ENCODE measurements around the gene SNX19.
"Not testable (repeated sequence)": the region's sequence is repeated elsewhere in the genome, so short reads cannot be mapped to it uniquely, and the experiment has no call there.

The SNX19 gene, protein sequence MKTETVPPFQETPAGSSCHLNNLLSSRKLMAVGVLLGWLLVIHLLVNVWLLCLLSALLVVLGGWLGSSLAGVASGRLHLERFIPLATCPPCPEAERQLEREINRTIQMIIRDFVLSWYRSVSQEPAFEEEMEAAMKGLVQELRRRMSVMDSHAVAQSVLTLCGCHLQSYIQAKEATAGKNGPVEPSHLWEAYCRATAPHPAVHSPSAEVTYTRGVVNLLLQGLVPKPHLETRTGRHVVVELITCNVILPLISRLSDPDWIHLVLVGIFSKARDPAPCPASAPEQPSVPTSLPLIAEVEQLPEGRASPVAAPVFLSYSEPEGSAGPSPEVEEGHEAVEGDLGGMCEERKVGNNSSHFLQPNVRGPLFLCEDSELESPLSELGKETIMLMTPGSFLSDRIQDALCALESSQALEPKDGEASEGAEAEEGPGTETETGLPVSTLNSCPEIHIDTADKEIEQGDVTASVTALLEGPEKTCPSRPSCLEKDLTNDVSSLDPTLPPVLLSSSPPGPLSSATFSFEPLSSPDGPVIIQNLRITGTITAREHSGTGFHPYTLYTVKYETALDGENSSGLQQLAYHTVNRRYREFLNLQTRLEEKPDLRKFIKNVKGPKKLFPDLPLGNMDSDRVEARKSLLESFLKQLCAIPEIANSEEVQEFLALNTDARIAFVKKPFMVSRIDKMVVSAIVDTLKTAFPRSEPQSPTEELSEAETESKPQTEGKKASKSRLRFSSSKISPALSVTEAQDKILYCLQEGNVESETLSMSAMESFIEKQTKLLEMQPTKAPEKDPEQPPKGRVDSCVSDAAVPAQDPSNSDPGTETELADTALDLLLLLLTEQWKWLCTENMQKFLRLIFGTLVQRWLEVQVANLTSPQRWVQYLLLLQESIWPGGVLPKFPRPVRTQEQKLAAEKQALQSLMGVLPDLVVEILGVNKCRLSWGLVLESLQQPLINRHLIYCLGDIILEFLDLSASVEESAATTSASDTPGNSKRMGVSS

DNA sequence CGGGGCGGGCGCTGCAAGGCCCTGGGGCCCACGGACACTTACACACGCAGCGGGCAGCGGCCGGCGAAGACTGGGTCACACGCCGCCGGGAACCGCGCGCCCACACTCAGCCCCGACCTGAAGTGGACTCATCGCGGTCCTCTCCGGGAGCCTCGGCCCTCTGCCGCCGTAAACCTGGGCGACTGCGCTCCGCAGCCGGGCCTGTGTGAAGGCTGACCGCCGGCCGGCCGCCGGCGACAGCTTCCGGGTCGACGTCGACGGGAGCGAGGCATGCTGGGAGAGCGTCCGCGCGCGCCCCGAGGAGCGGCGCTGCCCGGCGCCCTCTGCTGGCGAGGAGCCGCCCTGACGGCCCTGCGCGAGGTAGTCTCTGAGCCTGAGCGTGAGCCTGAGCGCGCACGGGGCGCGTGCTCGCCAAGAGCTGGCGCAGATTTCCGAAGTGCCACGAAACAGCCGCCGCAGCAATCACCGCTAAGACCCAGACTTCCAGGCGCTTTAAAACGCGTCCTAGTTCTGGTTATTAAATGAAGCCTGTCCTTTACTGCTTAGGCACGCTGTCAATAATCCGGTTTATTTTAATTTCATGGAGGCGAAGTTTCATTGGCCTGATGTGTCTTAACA, at the start of gene SNX19:
SNX19 (minus strand) TSS at position 242 of the 618 bp plus-strand sequence. CDS start 540 bp downstream, outside the sequence.
- DNase-seq: peak; percentile 93

DNA sequence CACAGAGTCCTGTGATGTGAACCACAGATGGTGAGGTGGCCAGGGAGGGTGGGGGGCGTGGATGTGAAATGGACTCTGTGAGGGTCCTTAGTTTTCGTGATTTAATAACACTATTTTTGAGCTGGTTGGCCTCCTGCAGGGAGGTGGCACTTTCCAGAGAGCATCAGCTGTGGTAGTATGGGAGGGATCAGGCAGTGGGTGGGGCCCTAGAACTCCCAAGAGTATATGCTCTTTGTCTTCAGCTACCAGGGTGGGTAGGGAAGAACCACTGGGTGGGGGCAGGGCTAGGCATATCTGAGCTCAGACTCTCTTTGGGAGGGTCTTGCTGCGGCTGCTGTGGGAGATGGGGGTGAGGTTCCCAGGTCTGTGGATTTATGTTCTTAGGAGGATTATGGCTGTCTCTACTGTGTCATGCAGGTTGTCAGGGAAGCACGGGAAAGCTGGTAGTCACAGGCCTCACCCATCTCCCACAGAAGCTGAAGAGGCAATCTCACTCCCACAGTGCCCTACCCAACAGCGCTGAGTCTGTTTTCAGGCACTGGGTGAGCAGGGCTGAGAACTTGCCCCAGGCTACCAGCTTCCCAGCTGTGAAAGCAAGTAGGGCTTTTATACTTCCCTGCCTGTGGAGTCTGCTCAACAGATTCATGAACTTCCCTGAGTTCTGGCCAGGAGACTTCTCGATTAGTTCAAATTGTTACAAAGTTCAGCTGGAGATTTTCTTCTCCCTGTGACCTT, 47.9 kb upstream of the SNX19 start:
- no peak for DNase-seq

DNA sequence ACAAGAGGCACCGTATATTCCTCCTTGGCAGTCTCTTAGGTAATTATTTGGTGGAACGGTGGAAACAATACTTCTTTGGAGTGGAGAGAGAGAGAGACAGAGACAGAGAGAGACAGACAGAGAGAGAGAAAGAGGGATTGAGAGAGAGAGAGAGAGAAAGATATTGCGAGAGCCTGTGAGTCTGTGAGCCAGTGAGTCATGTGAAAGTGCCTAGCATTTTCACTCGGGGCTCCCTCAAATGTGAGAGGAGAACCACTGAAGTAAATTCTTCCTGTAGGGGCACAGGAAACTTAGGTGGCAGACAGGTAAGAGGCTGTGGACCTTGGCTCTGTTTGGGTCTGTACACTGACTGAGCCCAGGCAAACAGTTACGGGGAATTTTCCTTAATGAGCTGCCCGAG, 31.6 kb upstream of the SNX19 start:
- no peak for DNase-seq

DNA sequence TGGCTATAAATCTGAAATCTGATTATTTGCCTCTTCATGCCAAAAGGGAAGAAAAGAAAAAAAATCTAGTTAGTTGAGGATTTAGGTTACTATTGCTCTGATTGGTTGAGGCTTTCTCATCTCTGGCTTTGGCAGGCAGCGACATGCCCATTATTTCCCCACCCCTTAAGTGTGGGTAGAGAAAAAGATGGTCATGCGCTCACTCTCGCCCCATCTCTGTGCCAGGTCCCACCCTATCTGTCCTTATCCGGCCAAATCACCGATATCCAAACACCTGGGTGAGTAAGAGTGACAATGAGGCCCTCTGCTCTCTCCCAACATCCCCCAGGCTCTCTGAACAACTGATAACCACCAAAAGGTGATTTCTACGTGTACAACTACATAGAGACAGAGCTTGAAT, 31.2 kb upstream of the SNX19 start:
- DNase-seq: no peak

DNA sequence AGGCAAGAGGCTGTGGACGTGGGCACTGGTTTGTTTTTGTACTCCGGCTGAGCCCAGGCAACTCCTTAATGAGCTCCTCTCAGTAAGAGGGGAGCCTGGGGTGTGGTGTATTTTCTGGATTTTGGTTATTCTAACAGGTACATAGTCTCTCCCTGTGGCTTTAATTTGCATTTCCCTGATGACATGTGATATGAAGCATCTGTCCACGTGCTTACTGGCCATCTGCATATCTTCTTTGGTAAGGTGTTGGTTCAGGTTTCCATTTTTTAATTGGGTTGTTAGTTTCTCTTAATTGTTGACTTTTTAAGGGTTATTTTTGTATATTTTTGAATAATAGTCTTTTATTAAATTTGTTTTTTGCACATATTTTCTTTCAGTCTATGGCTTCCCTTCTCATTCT, 30.8 kb upstream of the SNX19 start:
- no peak for DNase-seq

DNA sequence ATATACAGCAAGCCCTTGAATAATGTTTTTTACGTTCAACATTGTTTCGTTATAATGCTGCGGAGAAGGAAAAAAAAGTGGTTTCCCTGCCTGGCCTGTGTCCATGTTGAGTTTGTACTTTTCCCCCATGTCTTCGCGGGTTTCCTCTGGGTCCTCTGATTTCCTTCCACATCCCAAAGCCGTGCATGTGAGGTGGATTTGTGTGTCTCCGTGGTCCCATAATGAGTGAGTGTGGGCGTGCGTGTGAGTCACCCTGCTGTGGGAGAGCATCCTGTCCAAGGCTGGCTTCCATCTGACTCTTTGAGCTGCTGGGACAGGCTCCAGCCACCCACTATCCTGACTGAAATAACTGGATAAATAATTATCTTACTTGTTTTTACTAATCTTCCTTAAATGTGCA, 29.6 kb upstream of the SNX19 start:
- no peak for DNase-seq

DNA sequence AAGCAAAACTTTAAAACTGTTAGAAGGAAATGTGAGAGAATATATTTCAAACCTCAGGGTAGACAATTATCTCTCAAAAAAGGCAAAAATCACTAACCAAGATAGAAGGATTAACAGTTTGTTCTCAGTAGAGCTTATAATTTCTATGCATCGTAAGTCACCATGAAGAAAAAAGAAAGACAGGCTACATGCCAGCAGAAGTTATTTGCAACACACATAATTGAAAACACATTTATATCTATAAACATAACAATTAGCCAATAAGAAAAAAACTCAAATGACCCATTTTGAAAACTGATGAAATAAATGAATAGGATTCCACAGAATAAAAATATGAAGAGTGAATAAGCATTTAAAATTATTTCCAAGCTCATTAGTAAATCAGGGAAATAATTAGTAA, 24.4 kb upstream of the SNX19 start:
- no peak for DNase-seq

DNA sequence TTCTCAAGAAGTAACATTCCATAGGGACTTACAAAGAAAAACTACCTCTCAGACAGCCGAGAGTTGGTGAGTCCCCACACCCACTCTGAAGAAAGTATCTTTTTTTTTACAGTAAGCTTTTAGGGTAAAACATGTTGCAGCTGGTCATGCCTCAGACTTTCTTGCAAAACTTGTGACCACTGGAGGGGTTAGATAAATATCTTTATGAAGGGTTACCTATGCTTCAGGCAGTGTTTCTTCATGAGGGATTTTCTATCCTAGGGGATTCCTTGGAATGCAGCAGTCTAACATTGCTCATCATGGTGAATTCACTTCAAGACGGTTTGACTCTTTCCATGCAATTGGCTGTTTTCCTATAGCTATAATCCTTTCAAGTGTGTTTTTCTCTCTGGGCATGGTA, 20.8 kb upstream of the SNX19 start:
- DNase-seq: no peak

DNA sequence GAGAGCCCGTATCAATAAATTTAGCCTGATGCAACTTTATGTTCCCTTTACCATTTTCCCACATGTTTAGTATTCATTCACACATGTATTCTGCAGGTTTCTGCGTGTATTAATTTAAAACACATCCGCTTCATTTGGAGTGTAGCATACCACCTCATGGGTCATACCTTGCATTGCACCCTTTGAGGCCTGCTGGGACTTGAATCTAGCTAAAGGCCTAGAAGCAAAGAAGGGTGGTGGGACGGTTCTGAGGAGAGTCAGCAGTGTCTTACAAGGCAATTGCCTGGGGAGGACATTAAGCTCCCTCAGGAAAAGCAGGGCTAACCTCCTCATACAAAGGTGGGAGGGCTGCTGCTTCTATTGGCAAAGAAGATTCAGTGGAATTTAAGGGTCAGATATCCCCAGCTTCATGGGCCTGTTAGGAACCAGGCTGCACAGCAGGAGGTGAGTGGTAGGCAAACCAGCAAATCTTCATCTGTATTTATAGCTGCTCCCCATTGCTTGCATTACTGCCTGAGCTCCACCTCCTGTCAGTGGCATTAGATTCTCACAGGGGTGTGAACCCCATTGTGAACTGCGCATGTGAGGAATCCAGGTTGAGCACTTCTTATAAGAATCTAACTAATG, 15.9 kb upstream of the SNX19 start:
- no peak for DNase-seq

DNA sequence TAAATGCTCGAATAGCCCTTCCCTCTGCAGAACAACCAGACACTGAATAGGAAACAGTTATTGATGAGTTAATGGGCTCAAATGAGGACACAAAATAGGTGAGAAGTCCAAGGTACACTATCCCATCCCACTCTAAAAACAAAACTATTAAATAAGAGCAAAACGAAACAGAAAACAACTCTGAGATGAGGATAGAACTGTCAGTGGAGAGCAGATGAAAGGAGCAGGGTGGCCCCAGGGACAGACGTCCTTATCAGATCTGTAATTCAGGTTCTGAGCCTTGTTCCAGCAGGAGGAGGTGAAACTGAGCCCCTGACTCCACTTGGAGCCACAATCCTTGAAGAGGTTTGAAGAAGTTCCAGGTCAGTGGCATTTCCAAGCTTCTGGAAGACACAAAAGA, 8.5 kb upstream of the SNX19 start:
- DNase-seq: no peak

DNA sequence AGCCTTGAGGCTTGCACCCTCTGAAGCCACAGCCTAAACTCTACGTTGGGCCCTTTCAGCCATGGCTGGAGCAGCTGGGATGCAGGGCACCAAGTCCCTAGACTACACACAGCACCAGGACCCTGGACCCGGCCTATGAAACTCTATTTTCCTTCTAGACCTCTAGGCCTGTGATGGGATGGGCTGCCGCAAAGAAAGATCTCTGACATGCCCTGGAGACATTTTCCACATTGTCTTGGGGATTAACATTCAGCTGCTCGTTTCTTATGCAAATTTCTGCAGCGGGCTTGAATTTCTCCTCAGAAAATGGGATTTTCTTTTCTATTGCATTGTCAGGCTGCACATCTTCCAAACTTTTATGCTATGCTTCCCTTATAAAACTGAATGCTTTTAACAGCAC, 4.3 kb upstream of the SNX19 start:
- DNase-seq: not testable (repeated sequence)

DNA sequence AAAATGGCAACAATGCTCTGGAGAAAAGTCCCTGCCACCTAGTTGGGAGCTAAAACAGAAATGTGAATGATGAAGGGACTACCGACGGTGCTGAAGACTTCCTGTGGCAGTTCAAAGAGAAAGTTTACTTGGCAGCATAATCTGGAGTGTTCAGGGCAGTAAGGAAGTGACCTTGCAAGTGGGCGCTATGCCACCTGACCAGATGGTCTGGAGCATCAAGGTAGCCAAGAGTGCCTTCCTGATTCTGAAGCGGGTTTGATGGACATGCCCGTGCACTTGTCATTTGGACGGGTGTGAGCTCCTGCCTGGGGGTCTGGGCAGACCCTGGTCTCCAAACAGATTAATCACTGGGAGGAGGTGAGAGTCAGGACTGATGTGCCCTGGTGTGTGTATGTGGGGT, 1.8 kb upstream of the SNX19 start:
- no peak for DNase-seq

DNA sequence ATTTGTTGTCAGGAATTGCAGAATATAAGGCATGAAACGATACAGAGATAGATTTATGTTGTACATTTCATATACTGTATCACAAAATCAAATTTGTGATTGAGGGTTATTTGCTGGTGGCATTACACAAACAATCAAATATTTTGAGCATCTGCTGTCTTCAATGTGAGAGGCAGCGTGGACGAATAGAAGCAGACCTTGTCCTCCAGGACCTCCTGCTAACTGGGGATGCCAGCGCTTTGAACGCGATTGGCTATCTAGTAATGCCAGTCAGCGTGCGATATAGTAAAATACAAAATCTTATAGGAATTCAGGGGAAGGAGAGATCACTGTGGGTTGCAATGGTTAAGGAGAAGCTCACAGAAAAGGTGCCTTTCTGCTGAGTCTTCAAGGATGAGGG, 631 bp upstream of the SNX19 start:
- DNase-seq: no peak

DNA sequence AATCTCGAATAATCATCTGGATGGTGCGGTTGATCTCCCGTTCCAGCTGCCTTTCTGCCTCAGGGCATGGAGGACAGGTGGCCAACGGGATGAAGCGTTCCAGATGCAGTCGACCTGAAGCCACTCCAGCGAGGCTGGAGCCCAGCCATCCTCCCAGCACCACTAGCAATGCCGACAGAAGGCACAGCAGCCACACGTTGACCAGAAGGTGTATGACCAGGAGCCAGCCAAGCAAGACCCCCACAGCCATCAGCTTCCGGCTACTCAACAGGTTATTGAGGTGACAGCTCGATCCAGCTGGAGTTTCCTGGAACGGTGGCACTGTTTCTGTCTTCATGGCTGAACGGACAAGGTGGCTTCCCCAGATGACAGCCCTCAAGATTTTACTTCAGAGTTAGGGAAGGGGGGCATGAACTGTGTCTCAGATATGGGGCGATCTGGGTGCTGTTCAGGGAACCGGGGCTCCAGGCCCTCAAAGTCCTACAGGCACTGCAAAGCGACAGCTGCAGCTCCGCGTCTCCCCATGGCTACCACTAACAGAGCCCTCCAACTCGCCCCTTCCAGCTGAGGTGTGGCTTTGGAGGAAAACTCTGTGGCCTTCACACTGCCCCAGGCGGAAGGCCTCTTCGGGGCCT, 559 bp downstream of the SNX19 start:
- no peak for DNase-seq

DNA sequence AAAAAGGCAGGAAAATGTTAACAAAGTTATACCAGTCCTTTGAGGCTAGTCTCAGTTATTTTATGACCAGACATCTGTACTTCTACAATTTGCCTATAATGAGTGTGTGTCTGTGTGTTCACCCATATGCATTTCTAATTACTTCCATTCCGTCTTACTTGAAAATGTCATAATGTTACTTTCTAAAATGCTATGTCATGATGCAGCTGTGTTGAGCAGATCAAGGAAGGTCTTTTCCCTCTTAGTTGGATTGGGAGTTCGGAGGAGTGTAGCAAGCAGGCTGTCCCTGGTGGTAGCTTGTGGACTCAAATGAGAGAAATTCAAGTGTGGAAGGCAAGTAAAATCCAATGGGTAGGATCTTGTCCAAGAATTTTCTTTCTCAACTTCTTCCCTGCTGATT, 3.0 kb downstream of the SNX19 start:
- no peak for DNase-seq

DNA sequence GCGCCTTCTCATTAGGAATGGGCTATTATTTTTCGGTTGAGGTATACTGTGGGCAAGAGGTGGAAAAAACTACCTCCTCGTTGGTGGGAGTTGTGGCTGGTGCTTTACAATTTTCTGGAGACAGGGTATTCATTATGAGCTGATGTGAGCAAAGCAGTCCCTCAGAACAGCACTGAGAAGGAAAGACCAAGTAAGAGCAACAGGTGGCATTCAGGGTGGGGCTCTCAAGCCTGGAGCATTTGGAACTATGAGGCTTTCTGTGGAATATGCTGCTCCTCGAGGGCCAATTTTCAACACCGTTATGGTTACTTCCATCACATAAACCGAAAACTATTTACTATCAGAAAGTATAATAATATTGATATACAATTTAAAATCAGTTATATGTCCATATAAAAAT, 3.7 kb downstream of the SNX19 start:
- no peak for DNase-seq

DNA sequence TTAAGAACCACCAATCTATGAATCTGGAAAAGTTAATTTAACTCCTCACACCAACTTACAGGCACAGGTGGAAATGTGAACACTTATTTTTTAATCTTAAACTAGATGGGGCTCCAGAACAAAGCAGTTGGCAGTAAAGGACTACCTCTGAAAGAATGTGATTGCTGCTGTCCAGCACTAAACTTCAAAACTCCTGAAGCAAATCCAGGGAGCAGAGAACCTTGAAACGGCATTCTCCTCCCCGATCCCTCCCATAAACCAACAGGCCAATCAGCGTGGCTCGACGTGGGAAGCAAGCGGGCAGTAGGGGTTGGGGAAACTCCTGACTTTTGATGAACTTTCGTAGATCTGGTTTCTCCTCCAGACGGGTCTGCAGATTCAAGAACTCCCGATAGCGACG, 5.0 kb downstream of the SNX19 start:
- no peak for DNase-seq

DNA sequence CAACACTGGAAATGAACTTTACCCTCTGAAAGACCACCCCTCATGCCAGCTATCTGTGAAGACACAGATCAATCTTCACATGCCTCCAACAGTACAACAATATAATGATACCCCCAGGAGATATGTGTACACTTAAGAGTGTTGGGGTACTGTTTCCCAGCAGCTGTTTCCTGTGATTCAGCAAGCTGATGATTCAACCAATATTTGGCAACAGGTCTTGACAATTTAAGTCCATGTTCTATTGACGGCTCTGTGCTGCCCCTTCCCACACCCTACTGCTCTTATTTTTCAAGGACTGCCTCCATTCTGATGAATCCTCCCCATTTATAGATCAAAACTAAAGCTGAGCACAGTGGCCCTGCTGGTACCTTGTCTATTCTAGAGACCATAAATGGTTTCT, 6.6 kb downstream of the SNX19 start:
- DNase-seq: no peak

DNA sequence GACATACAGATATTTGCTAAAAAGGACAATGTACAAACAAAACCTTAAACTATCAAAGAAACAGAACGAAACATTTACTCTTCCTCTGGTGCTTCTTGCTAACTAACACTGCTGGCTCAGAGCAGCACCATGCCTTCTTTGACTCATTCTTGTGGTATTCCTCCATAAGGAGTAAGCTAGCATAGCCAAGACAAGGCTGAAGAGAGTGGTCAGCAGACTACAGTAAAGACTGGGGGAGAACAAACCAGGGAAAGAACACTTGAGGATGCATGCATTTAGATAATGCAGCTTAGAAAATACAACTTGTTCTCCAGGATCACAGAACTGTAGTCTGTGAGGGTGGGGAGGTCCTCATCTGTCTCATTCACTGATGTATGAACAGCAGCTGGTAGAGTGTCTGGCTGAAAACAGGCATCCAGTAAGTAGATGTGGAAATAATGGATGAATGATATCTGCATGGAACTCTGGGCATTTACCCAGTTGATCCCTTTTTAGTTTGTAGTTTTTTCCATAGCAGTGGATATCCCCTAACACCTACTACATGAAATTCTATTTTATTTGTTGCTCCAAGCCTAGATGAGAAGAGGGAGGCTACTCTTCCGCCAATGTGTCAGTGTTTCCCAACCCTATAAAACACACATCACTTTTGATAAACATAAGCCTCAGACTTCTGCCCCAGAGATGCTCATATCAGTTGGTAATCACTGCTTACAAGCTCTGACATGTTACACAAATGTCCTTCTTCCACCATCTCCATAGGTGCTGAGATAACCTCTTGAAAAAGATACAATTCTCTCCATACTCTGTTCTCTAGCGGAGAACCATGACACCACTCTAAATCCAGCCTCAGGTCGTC, 7.3 kb downstream of the SNX19 start:
- no peak for DNase-seq

DNA sequence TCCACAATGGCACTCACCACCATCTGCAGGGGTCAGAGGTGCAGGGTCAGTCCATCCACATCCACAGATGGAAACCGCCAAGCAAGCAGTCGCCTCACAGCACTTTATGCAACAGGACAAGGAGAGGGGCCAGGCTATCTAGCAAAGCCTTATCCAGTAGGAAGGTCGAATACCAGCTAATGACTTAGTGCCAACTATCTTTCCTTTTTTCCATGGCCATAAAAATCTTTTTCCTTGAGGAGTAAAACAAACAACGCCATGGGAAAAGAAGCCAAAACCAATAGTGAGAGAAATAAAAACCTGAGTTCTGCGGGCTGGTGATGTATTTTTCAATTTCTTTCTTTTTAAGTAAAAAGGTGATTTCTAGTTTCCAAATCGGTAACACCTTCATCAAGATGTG, 8.2 kb downstream of the SNX19 start:
- no peak for DNase-seq

DNA sequence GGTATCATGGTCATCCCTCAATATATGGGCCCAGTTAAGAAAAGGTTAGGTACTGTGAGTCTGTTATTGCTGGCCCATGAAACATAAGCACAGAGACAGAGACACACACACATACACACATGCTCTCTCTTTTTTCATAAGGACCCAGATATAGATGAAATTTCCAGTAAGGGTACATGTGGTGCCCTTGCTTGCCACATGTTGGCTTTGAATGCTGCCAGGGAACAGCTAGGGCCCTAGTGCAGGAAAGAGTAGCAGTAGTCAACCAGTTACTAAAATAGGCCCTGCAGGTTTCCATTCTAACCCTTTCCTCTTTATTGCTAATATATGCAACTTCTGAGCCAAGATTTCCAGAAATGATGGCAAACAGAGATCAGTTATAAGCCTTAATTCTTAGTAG, 9.1 kb downstream of the SNX19 start:
- no peak for DNase-seq

Data from 8988T (cell line).